ENCODE measurements around the gene FOXL1.

DNA sequence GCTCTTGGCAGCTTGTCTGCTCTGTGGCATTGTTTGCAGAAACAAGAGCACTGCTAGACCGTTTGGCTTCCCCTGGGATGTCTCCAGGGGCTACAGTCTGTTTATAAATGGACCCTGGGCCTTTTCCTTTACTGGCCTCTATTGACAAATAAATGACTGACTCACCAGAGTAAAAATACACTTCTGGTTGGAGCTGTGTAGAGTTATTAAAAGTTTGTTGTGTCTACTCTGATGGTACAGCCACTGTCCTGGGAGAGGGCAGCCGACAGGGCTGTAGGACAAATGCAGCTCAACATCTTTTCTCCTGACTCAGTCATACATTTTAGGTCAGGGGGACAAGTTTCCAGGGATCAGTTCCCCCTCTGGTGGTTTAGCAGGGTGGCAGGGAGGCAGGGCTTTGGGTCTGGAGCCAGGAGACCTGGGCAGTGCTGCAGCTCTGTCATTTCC lies 30.0 kb downstream of the FOXL1 start:
- TF ChIP-seq, protein P1, sequence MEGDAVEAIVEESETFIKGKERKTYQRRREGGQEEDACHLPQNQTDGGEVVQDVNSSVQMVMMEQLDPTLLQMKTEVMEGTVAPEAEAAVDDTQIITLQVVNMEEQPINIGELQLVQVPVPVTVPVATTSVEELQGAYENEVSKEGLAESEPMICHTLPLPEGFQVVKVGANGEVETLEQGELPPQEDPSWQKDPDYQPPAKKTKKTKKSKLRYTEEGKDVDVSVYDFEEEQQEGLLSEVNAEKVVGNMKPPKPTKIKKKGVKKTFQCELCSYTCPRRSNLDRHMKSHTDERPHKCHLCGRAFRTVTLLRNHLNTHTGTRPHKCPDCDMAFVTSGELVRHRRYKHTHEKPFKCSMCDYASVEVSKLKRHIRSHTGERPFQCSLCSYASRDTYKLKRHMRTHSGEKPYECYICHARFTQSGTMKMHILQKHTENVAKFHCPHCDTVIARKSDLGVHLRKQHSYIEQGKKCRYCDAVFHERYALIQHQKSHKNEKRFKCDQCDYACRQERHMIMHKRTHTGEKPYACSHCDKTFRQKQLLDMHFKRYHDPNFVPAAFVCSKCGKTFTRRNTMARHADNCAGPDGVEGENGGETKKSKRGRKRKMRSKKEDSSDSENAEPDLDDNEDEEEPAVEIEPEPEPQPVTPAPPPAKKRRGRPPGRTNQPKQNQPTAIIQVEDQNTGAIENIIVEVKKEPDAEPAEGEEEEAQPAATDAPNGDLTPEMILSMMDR (IDR thresholded peaks at IDR 0.05; ENCODE audit: low read length) = no peak
- no peak for TF ChIP-seq EZH2 (IDR thresholded peaks at IDR 0.05; ENCODE audit: borderline replicate concordance, low read length)
